ENCODE data around the gene PALM.

Gene PALM

GRCh38 chr19:778910-779653, 70.3 kb downstream of the PALM start:
- DNase-seq (ENCODE audit: low read depth in 4 of 4, low spot score in 1 of 4): no peak

- DNase-seq (ENCODE audit: low read depth in 4 of 4, low spot score in 1 of 4): no peak
These were observed 72.2 kb downstream of the PALM start for GRCh38 chr19:780935-781334.

GRCh38 chr19:781800-782184, 73.1 kb downstream of the PALM start:
- no peak for DNase-seq (ENCODE audit: low read depth in 4 of 4, low spot score in 1 of 4)

- DNase-seq (ENCODE audit: low read depth in 4 of 4, low spot score in 1 of 4): no peak
These were observed 73.6 kb downstream of the PALM start for GRCh38 chr19:782185-782877.

GRCh38 chr19:782878-783668, 74.3 kb downstream of the PALM start:
- DNase-seq (ENCODE audit: low read depth in 4 of 4, low spot score in 1 of 4): no peak

GRCh38 chr19:784541-784940, 75.8 kb downstream of the PALM start:
- no peak for DNase-seq (ENCODE audit: low read depth in 4 of 4, low spot score in 1 of 4)

- DNase-seq (ENCODE audit: low read depth in 4 of 4, low spot score in 1 of 4): no peak
These were observed 78.8 kb downstream of the PALM start for GRCh38 chr19:787536-787935.

- DNase-seq (ENCODE audit: low read depth in 4 of 4, low spot score in 1 of 4): no peak
These were observed 79.9 kb downstream of the PALM start for GRCh38 chr19:788686-788982.

GRCh38 chr19:788983-789700, 80.4 kb downstream of the PALM start:
- no peak for DNase-seq (ENCODE audit: low read depth in 4 of 4, low spot score in 1 of 4)

GRCh38 chr19:789701-790060, 80.9 kb downstream of the PALM start:
- DNase-seq (ENCODE audit: low read depth in 4 of 4, low spot score in 1 of 4): no peak

GRCh38 chr19:791007-791566, 82.4 kb downstream of the PALM start:
- DNase-seq (ENCODE audit: low read depth in 4 of 4, low spot score in 1 of 4): no peak

GRCh38 chr19:791567-792305, 83.0 kb downstream of the PALM start:
- DNase-seq (ENCODE audit: low read depth in 4 of 4, low spot score in 1 of 4): no peak

GRCh38 chr19:792306-792885, 83.7 kb downstream of the PALM start:
- no peak for DNase-seq (ENCODE audit: low read depth in 4 of 4, low spot score in 1 of 4)

GRCh38 chr19:793806-794205, 85.1 kb downstream of the PALM start:
- DNase-seq (ENCODE audit: low read depth in 4 of 4, low spot score in 1 of 4): no peak

- no peak for DNase-seq (ENCODE audit: low read depth in 4 of 4, low spot score in 1 of 4)
These were observed 86.4 kb downstream of the PALM start for GRCh38 chr19:795073-795611.

- no peak for DNase-seq (ENCODE audit: low read depth in 4 of 4, low spot score in 1 of 4)
These were observed 87.2 kb downstream of the PALM start for GRCh38 chr19:795691-796581.

- peak; percentile 92 to 98 (median 98) for DNase-seq (ENCODE audit: low read depth in 4 of 4, low spot score in 1 of 4)
These were observed 88.2 kb downstream of the PALM start, which contains the start of gene PTBP1 for GRCh38 chr19:796692-797527. TSS of gene PTBP1 (plus strand) at chr19:797452. CDS start at chr19:797498, 46 bp downstream.

Data from stimulated activated CD4-positive, alpha-beta T cell treated with anti-CD3 and anti-CD28 coated beads, Interleukin-1b, Interleukin-23, amount 100 ng/mL, for 24 hours (primary cell).